GM21786 (cell line): ENCODE data around the gene KCND3.

Experiments
- ATAC-seq: cut with Tn5 transposase; IDR thresholded peaks from one replicate; pipeline ENCODE4 v1.9.1; 2021; ENCODE audit not compliant: unreplicated experiment

The KCND3 gene

DNA sequence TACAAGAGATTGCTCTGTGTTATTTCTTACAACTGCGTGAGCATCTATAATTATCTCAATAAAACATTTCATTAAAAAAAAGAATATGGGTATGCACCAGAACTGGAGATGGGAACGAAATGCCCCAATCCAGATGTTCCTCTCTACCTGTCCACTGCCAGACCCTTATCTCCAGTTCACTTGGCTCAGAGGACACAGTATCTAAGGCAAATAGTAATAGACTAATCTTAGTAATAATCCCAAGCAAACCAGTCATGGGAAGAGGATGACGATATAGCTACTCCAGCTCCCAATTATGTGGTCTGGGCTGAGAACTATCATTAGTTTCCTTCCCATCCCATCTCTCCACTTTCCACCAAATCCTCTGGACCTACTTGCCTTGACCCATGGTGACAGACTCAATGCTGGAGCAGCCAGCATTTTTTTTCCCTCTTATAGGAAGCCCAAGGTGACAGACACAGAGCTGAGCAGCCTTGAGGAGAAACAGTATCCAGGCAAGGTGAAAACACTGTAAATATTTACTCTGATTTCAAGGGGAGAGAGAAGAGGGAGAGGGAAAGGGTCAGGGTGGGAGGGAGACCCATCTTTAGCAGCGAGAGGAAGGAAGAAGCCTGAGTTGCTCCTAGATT lies 205.1 kb downstream of the KCND3 start:
- ATAC-seq, result no peak

DNA sequence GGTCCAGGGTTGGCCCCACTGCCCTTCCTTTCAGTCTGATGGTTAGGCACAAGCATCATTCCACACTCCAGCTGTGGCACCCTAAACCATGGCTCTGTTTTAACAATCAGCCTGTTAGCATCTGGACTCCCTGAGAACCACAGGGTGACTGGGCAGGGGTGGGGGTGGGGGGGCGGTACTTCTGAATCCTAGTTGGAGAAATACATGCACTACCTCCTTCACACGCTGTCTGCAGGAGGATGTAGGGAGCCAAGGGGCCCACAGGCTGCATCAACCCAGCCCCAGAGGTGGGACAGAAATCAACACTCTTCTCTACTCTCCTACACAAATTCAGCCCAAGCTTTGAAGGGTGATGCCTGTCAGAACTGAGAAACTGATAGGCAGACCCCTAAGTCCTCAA lies 209.9 kb downstream of the KCND3 start:
- no peak for ATAC-seq

DNA sequence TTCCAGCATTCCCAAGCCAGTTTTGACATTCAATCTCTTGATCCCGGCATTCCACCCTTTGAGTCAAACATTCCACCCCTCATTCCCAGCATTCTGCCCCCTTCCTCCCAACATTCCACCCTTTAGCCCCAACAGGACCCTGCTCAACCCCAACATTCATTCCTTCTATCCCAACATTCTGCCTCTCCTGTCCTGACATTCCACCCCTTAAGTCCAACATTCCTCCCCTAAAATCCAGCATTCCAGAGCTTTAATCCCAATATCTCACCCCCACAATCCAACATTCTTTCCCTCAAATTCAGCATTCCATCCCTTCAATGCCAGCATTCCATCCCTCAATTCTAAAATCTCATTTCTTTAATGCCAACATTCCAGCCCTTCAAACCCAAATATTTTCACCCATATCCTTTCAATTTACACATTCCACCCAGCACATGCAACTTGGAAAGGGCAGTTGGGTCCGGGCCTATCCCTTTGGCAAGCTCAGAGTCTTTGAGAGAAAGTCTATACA lies 210.9 kb downstream of the KCND3 start:
- no peak for ATAC-seq

DNA sequence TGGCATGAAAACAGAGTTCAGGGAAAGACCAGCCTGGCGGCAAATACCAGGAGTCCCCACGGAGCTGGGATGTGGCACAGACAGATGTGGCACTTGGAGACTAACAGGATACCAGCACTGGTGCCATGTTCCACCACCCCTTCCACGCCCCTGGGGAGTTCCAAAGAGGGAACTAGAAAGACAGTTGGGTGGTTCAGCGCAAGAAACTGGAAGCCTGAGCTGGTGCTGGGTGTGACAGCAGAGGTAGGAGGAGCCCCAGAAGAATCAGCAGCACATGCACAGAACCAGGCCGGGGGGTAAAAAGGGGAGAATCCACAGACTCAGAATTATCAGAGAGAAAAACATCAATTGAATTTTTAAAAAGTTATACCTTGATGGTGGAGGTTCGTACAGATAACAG lies 211.4 kb downstream of the KCND3 start:
- ATAC-seq, result no peak

DNA sequence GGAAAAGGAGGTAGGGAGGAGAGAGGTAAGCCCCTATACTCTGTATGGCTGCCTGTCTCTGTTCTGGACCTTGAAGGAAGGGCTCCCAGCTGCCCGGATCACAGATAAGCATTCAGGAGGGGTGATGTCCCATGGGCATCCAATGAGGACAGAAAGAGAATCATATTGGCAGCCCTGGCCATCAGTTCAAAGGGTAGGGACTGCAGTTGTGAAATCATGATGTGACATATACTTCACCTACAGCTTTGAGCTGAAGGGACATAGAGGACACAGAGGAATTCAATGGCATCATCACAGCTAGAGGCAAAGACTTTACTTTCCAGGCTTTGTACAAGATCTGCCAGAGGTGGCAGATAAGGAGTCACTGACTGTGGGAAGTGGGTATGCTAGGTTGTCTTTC lies 212.2 kb downstream of the KCND3 start:
- no peak for ATAC-seq

DNA sequence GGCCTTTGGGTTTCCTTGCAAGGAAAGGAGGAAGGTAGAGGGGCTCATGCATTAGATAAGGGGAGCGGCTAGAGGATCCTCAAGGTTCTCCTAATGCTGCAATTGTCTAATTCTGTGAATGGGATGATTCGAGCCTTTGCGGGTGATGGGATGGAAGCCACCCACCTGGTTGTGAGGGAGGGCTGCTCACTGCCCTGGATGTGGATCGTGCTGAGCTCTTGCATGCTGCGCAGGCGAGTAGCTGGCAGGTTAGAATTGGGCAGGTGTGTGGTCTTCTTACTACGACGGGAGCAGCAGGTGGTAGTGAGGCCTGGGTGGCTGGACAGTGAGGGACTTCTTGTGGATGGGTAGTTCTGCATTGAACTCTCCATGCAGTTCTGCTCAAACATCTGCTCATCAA lies 212.6 kb downstream of the KCND3 start:
- ATAC-seq, result no peak

DNA sequence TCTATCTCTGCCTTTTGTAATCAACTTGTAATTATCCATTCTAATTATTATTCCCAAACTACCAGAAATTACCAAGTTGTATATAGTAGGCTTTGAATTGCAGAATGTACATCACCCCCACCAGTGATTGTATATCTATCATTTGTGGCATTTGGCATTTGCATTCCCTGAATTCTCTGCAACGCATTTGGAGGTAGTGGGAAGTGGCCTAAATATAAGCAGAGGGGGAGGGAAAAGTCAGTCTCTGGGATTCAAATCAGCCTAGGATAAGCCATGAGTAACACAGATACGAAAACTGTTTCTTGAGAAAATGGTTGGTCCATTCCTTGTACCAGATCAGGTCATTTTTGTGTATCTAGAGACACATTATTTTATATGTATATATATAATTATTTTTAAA lies 213.1 kb downstream of the KCND3 start:
- ATAC-seq, result no peak

DNA sequence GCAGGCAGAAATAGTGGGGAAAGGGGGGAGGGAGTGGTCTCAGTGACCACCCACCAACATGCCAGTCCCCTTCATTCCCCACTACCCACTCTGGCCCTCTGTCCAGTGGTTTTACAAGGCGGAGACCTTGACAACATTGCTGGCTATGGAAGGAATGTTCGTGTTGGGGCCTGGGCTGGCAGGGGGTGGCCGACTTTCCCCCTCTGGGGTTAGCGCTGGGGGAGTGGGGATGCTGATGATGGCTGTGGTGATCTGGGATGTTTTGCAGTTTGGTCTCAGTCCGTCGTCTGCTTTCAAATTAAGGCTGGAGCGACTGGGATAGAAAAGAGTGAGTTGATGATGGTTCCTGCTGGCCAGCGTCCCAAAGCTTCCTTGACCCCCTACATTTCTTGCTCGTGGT lies 213.5 kb downstream of the KCND3 start:
- no peak for ATAC-seq

DNA sequence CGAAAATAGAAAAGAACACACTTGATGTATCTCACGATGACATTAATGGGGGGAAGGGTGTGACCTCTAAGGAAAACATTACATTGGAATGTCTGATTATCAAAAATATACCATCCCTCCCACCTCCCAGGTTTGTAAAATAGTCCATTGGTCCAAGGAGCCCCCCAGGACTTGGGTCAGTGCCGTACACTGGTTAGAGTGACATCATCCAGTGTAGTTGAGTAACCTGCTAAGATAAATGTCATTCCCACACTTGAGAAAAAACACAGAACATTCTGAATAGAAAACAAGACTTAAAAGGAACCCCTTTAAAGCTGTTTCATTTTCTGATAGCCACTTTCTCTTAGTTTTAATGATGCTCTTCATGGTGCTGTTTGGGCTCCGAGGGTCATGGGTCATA lies 218.6 kb downstream of the KCND3 start:
- no peak for ATAC-seq

DNA sequence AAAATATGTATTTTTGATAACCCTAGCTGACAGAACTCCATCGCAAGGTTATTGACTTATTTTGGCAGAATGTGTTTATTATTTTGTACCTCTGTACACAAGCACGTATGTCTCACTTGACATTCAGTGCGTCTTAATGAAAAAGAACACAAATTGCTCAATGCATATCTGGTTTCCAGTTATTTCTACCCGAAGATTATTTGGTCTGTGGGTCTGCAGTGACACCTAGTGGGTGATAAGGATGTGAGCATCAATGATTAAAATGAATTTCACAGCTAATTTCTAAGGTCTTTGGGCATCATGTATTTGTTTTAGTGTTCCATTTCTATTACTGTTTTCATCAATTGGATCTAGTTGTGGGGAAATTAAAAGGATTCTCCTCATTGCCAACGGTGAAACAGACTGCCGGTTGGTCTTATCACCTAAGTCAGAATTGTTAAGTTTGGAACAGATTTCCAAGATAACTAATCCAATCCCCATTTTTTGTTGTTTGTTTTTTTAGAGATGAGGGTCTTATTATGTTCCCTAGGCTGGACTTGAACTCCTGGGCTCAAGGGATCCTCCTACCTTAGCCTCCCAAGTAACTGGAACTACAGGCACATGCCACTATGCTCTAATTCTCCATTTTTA lies 219.8 kb downstream of the KCND3 start:
- no peak for ATAC-seq

DNA sequence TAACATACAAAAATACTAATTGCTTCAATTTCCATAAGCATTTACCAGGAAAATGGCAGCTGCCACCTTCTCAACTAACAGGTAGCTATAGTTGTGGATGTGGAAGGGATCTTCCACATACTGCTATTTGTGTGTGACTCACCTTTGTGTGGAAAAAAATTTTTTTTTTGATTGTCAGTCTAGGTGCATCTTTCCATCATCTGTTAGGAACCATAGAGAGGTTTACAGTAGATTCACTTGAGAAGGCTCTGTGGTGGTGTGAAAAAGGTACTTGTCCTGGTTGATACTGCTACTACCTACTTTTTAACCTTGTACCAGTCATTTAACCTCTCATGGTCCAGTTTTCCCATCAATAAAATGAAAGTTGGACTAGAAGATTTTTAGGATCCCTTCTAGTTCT lies 220.8 kb downstream of the KCND3 start:
- ATAC-seq, result no peak

DNA sequence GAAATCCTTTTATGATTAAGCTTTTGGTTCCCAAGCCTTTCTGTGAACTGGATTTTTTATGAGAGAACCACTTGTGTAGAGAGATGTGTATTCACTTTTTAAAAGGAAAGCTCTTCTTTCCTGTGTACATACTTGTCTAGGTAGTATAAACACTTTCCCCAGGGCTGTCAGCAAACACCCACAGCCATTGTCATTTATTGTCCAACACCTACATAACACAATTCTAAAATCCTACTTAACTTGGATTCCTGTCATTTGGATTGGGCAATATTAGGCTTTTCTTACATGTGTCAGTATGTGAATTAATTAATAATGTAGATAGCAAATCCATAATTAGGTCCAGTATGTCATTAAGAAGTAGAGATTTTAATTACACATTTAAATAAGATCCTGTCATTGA lies 221.4 kb downstream of the KCND3 start:
- no peak for ATAC-seq

DNA sequence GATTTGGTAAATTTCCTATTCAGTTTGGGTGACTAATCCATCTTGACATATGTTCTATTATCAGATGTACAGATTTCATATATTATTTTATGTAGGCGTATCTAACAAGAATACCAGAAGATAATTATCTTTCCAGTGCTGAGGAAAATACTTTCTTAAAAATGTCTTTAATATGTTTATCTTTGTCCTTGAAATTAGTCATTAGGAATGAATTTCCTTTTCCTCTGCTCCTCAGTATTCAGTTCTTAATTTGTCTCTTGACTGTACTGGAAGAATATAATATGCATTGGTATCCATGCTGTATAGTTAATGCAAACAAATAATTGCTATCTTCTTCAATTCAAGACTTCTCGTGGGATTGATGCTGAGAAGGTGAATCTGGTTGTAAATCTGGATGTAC lies 227.1 kb downstream of the KCND3 start:
- ATAC-seq, result no peak

DNA sequence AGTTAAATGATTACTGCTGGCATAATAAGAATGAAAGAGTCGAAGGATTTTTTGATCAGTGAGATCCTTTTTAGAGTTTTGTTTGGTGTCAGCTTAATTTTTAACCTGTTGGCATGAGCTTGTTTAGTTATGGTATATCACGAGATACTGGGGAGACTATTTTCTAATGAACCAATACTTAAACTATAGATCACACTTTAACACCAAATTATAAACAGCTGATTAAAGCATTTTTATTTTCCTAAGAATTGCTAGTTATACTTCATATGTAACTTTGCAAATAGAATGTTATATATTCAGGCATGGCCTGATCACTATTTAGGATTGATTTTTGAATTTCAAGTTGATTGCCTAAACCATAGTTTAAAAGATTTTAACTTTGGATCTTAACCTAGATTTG lies 227.8 kb downstream of the KCND3 start:
- no peak for ATAC-seq

DNA sequence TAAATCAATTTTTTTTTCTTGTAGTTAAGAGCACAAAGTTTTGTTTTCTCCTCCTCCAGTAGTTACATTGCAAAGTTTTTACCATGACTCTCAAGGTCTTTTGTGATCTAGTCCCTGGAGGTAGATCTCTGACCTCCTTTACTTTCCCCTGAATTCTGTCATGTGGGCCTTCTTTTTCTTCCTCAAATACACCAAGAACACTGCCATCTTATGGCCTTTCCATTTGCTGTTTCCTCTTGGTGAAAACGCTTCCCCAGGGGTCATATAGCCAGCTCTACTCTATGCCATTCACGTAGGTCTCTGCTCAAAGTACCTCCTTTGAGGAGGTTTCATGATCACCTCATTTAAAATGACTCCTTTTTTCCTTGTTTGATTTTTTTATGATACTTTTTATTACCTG lies 231.1 kb downstream of the KCND3 start:
- no peak for ATAC-seq

DNA sequence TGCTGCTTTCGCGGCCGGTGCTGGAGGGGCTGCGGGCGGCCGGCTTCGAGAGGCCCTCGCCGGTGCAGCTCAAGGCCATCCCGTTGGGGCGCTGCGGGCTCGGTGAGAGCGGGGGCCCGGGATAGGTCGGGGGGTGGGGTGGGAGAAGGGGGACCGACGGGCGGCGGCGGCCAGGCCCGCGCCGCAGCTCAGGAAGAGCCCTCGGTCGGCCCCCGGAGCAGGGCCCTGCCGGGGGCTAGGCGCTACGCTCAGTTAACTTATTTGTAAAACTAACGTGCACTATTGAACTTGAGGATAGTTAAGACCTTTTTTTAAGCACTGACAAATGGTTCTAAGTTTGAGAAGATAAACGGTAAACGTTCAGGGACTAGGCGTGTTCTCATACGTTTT lies 233.3 kb downstream of the KCND3 start:
- ATAC-seq, result peak; percentile 17

DNA sequence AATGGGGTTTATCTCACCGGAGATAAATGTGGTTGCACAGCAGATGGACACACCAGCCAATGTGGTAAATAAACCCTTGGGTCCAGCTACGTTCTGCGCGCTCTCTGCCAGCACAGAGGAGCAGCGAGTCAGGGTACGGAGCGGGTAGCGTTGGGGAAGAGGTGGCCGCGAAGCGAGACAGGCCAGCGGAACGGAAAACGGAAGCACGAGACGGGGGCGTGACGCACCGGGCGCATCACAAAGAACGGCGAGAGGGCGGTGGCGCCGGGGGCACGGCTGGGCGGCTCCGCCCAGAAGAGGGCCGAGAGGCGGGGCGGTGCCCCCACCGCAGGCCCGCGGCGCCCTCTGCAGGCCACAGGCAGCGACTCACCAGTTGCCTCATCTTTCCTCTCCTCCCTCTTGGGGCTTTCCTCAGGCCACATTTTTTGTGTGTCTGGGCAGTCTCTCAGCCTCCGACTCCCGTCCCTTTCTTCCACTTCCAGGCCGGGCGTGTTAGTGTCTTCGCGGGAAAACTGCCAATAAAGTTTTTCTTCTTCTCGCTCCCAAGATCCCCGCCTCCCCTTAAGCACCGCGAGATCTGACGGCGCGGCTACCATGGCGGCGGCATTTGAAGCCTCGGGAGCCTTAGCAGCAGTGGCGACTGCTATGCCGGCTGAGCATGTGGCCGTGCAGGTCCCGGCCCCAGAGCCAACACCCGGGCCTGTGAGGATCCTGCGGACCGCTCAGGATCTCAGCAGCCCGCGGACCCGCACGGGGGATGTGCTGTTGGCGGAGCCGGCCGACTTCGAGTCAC lies 233.9 kb downstream of the KCND3 start, which contains the start of gene DDX20:
Gene DDX20 (plus strand): TSS at position 571 of the 793 bp plus-strand sequence. CDS start 24 bp downstream, at position 595.
- ATAC-seq, result peak; percentile 90

DNA sequence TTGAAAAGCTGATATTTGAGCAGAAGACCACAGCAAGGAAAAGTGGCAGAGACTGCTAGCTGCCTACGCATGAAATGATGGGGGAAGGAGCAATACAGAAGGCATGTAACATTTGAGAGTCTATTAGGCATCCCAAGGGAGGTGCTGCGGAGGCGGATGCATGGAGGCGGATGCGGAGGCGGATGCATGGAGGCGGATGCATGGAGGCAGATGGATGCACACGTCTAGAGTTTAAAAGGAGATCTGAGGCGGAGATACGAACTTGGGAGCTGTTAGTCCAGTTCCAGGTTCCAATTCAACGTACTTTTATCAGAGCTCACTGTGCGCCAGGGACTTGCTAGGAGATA lies 234.5 kb downstream of the KCND3 start:
- no peak for ATAC-seq

DNA sequence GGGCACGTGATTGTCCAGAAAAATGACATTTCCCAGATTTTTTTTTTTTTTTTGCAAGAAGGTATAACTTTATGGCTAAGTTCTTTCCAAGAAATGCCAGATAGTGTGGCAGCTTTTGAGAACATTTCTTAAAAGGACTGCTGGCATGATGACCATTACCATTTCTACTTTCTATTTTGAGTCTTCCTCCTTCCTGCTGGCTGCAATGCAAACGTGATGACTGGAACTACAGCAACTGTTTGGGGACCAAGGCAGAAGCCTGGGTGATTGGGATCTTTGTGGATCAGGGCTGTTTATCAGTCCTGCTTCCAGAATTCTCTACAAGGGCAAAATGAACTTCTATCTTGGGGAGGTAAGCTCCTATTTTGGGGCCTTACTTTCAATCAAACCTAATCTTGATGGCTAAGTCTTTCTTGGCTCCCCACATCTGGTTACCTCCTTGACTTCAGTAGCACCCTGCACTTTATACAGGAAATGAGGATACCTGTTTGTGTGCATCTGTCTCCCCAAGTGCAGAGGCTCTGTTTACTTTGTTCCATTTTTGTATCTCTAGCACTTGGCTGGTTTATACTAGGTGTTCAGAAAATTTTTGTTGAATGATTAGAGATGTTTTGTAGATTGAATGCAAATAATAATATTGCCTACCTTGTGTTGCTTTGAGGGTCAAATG lies 237.4 kb downstream of the KCND3 start:
- no peak for ATAC-seq

DNA sequence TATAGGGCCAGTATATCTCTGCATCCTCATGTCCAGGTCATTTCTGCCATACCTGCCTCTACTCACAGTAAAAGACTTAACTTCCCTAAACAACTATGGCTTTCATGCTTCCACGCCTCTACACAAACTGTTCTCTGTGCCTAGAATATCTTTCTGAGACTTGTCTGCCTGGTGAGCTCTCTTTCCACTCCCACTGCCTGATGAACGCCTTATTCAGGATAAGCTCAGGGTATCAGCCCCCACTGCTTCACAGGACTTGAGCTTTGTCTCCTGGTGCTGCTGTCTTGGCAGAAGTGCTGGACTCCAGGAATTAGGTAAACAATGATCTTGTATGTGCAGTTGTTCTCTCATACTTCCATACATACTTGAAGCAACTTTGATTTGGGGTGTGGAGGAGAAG lies 238.6 kb downstream of the KCND3 start:
- ATAC-seq, result no peak

DNA sequence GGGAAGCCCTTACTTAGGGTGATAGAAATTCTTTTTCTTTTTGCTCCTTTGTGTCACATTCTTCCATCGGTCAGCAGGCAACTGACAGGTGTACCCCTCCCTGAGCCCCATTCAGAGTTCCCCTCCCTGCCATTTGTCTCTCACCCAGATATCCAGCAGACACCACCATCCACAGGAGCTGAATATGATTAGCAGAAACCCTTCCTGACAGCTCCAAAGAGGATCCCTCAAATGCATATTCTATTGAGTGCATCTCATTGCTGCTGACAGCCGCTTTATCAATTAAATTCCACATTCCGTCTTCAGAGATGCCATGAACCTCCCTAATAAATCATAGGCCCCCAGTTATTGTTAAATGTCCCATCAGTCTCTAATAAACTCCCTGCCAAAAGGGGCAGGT lies 239.8 kb downstream of the KCND3 start:
- ATAC-seq, result no peak

DNA sequence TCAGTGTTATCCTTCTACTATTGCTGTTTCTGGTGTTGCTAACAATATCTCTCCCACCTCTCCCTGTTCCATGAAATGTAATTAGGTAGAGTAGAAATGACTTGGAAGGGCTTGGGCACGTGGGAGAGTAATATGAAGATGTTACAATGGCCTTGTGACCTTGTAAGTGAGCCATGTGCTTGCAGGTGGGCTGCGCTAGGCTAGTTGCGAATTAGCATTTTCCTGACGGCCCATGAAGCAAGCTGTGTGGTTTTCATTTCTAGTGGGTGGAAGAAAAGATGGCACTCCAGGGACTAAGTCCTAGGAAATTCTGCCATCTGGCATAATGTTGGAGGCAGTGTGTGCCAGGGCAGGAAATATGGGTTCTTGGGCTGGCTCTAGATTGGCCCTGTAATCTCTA lies 241.5 kb downstream of the KCND3 start:
- ATAC-seq, result no peak
